HepG2 (cell line): ENCODE data around the gene ENDOG. TPM values are rescaled to one million over a fixed set of nuclear protein-coding genes. Genes with fewer than 3 reads are reported as not detected.

Experiments
- ATAC-seq: fragments of 200-7000 bp; cut with Tn5 transposase; 3 replicates; pipeline ENCODE4 v1.9.1; 2020; ENCODE audit warnings: mild to moderate bottlenecking, moderate library complexity
- BruUV-seq: library from RNA; stranded (reverse); fragments of 400-500 nt; replicated peaks from 2 replicates; lab custom pipeline; 2021; lab: Mats Ljungman, UMichigan
- CTCF ChIA-PET: fragments of 300-600 bp; formaldehyde crosslinking; extraction: SDS; loops from one replicate; lab custom pipeline; 2021; ENCODE audit warnings: low total read pairs, inconsistent platforms, low intra/inter-chr PET ratio; lab: Yijun Ruan, JAX
- POLR2A ChIA-PET: fragments of 350-600 bp; sonication (Branson Sonifier 250); formaldehyde crosslinking; loops from one replicate; lab custom pipeline; 2020; ENCODE audit warnings: antibody characterized with exemption, inconsistent platforms; lab: Yijun Ruan, JAX
- DNase-seq: peaks from one replicate; pipeline ENCODE4 v3.0.0-alpha.2; 2015; ENCODE audit warnings: low spot score
- FAIRE-seq: peaks from 3 replicates; lab custom pipeline; 2011; peaks lifted over from hg19 to GRCh38; lab: Jason Lieb, UNC
- H2AFZ ChIP-seq: one replicate; pipeline ENCODE4 v1.6.1; 2011; ENCODE audit warnings: low read length, inconsistent platforms
- H3K27ac ChIP-seq: fragments of 300-600 bp; 3 replicates; pipeline ENCODE4 v1.8.0; 2011; ENCODE audit warnings: mixed run types, mild to moderate bottlenecking, mixed read lengths, low read length, inconsistent platforms; ENCODE audit not compliant: insufficient read depth; ENCODE audit errors: extremely low read length
- H3K27me3 ChIP-seq, 2 experiments: fragments of 200-600 bp in 1 of 2; 2 replicates in 1 of 2; 3 replicates in 1 of 2; pipeline versions ENCODE4 v1.6.0 to v1.8.0; 2011; ENCODE audit warnings: low read length in 2 of 2, mild to moderate bottlenecking in 2 of 2, moderate library complexity in 2 of 2, inconsistent platforms in 1 of 2; ENCODE audit not compliant: insufficient read depth in 2 of 2, control insufficient read depth in 1 of 2
- H3K36me3 ChIP-seq, 2 experiments: fragments of 200-600 bp in 1 of 2; replicated peaks in 1 of 2; 2 replicates in 1 of 2; 3 replicates in 1 of 2; pipeline versions ENCODE4 v1.5.1 to v1.8.0; 2011; ENCODE audit warnings: low read length in 2 of 2, inconsistent platforms in 1 of 2; ENCODE audit not compliant: insufficient read depth in 2 of 2, control insufficient read depth in 1 of 2
- H3K4me1 ChIP-seq: 2 replicates; pipeline ENCODE4 v1.5.1; 2012; ENCODE audit warnings: low read length, inconsistent platforms; ENCODE audit not compliant: insufficient read depth
- H3K4me2 ChIP-seq: 2 replicates; pipeline ENCODE4 v1.6.0; 2011; ENCODE audit warnings: low read depth, low read length, inconsistent platforms
- H3K4me3 ChIP-seq, 3 experiments: fragments of 200-600 bp in 1 of 3; sonication (generic), shearing (Covaris generic) in 1 of 3; replicated peaks in 1 of 3; 2 replicates each; pipeline ENCODE4 v1.5.1; 2011 to 2016; ENCODE audit warnings: low read length in 3 of 3, inconsistent platforms in 2 of 3, low read depth in 2 of 3, mild to moderate bottlenecking in 2 of 3, control low read depth in 1 of 3, mixed read lengths in 1 of 3; ENCODE audit not compliant: insufficient read depth in 1 of 3
- H3K79me2 ChIP-seq: one replicate; pipeline ENCODE4 v1.6.1; 2011; ENCODE audit warnings: low read length, inconsistent platforms; ENCODE audit not compliant: insufficient read depth
- H3K9ac ChIP-seq: 2 replicates; pipeline ENCODE4 v1.6.0; 2011; ENCODE audit warnings: mild to moderate bottlenecking, low read depth, low read length, inconsistent platforms; ENCODE audit not compliant: insufficient read depth
- H3K9me3 ChIP-seq: 2 replicates; pipeline ENCODE4 v1.5.1; 2012; ENCODE audit warnings: mild to moderate bottlenecking, low read length
- H4K20me1 ChIP-seq: 2 replicates; pipeline ENCODE4 v1.6.0; 2011; ENCODE audit warnings: inconsistent platforms, mild to moderate bottlenecking, low read length, moderate library complexity; ENCODE audit not compliant: insufficient read depth
- DDIT3 ChIP-seq: sonication (generic); formaldehyde crosslinking; IDR thresholded peaks from 2 replicates; pipeline ENCODE4 v1.4.0; 2020; ENCODE audit warnings: mild to moderate bottlenecking, missing genetic modification reagents
- E2F2 ChIP-seq: sonication (generic); formaldehyde crosslinking; IDR thresholded peaks from 2 replicates; pipeline ENCODE4 v1.4.0; 2020; ENCODE audit warnings: missing genetic modification reagents, borderline replicate concordance
- GPBP1L1 ChIP-seq: sonication (generic); formaldehyde crosslinking; IDR thresholded peaks from 2 replicates; pipeline ENCODE4 v1.5.0; 2020; ENCODE audit warnings: mild to moderate bottlenecking, missing genetic modification reagents
- HNRNPUL1 ChIP-seq: fragments of 200-400 bp; formaldehyde crosslinking; IDR thresholded peaks from 2 replicates; pipeline ENCODE4 v1.6.1; 2017; ENCODE audit warnings: low read depth, mild to moderate bottlenecking, low read length, moderate library complexity
- SNAI1 ChIP-seq: sonication (generic); formaldehyde crosslinking; IDR thresholded peaks from 2 replicates; pipeline ENCODE4 v1.5.0; 2020; ENCODE audit warnings: mild to moderate bottlenecking, missing genetic modification reagents, borderline replicate concordance
- ZNF407 ChIP-seq: sonication (generic); formaldehyde crosslinking; IDR thresholded peaks from one replicate; pipeline ENCODE4 v1.5.1; 2020; ENCODE audit warnings: mild to moderate bottlenecking, missing genetic modification reagents; ENCODE audit errors: not compliant biosample characterization
- ZNF44 ChIP-seq: sonication (generic); formaldehyde crosslinking; IDR thresholded peaks from 2 replicates; pipeline ENCODE4 v1.5.1; 2020; ENCODE audit warnings: mild to moderate bottlenecking, missing genetic modification reagents
- ZNF607 ChIP-seq: sonication (generic); formaldehyde crosslinking; IDR thresholded peaks from 2 replicates; pipeline ENCODE4 v1.5.1; 2020; ENCODE audit warnings: missing genetic modification reagents, mild to moderate bottlenecking, borderline replicate concordance
- ZNF770 ChIP-seq: sonication (generic); formaldehyde crosslinking; IDR thresholded peaks from 2 replicates; pipeline ENCODE4 v1.5.0; 2020; ENCODE audit warnings: mild to moderate bottlenecking, missing genetic modification reagents
- WGBS: methylation state at CpG from one replicate; pipeline ENCODE4 v1.1.6; 2017; ENCODE audit warnings: low lambda C conversion rate; 5-methylcytosine and 5-hydroxymethylcytosine counted together
- in situ Hi-C: cut with HindIII; loops from 2 replicates; pipeline ENCODE4 v1.10.0; 2017; ENCODE audit warnings: low pct_unique_long_range_greater_than_20kb; ENCODE audit not compliant: extremely low pct_ligation_motif_present
- intact Hi-C: fragments of 100-400 bp; cut with micrococcal nuclease; formaldehyde crosslinking; loops from one replicate; pipeline ENCODE4 v1.10.0; 2022; ENCODE audit not compliant: unreplicated experiment
- polyA plus RNA-seq, 8 experiments: library from polyadenylated mRNA; depleted of rRNA in 3 of 8; stranded (reverse) in 7 of 8; unstranded in 1 of 8; fragments of >200 nt; fragmentation: Illumina TruSeq in 4 of 8; extraction: Trizol in 4 of 8; gene quantifications; 2 replicates each; pipeline versions ENCODE4 v1.2.1 to v1.2.3, GENCODE V29; 2011 to 2016; ENCODE audit warnings: low read depth in 4 of 8, missing spikeins in 1 of 8, mixed read lengths in 1 of 8; ENCODE audit not compliant: insufficient read depth in 1 of 8
- total RNA-seq, 5 experiments: library from RNA; depleted of rRNA; stranded (reverse); fragments of >200 nt; fragmentation: Illumina TruSeq; extraction: Trizol; gene quantifications; 2 replicates each; pipeline ENCODE4 v1.2.3, GENCODE V29; 2016; ENCODE audit warnings: low read depth in 1 of 5

The ENDOG gene
- total and polyA plus RNA-seq, 2 of the 13 experiments (the other 11 are each of a cell fraction or from before 2014, with no cell fraction given) = 26.3 to 28.8 TPM

- Histone ChIP-seq H3K4me1 (peaks cover 19% of the 10 kb centered on the region), H3K9me3 (no peaks in the 10 kb centered on the region), H2AFZ (no peak overlapping the region), H3K4me2 (peak overlapping the region; percentile 87), H3K27me3 (no peaks in the 10 kb centered on the region; a peak in 1 of 5 replicates), H3K79me2 (peaks cover 16% of the 10 kb centered on the region), H3K27ac (peak overlapping the region; percentile 68), H3K9ac (peak overlapping the region; percentile 79), H3K36me3 (no peaks in the 10 kb centered on the region), H4K20me1 (no peaks in the 10 kb centered on the region), H3K4me3 (peak overlapping the region; percentile 80 to 99 (median 96))
- intact Hi-C loops = loop anchor here (2.0 kb wide), 1 partner anchor 38 kb away; no protein-coding TSS in a partner anchor
- CTCF ChIA-PET = interaction anchor here (1.6 kb wide), 1 partner anchor 38 kb away, joined by 4 read pairs; no protein-coding TSS in a partner anchor
- peak; percentile 47 for FAIRE-seq
- DNase-seq = no peak
- WGBS = 0% methylated on average over 23 of the region's 28 CpGs
- BruUV-seq = no TSS peak
- POLR2A ChIA-PET = interaction anchor here (0.9 to 1.6 kb wide), 7 partner anchors 9 to 135 kb away, joined by 3 to 7 read pairs (median 5); partner anchors contain the start of genes ENDOG, SPOUT1, TBC1D13 and ZDHHC12
- in situ Hi-C loops = no loop called here
- peak; percentile 70 for ATAC-seq
- TF ChIP-seq ZNF44 (no peak), SNAI1 (CRISPR knock-in tag) (peak; percentile 13; the same call in 1 of the 2 replicates), ZNF607 (CRISPR knock-in tag) (no peak), DDIT3 (no peak), GPBP1L1 (CRISPR knock-in tag) (no peak), ZNF770 (CRISPR knock-in tag) (no peak), ZNF407 (CRISPR knock-in tag) (no peak), HNRNPUL1 (no peak), E2F2 (no peak)
Measured at GRCh38 chr9:128771094-128771721, 47.1 kb upstream of the ENDOG start.
